Endodermal cell (in vitro differentiated cells): ENCODE results near the gene ATG2B. TPM values are rescaled to one million over a fixed set of nuclear protein-coding genes. Genes with fewer than 3 reads are reported as not detected.
"Not testable (repeated sequence)": the region's sequence is repeated elsewhere in the genome, so short reads cannot be mapped to it uniquely, and the experiment has no call there.

ENCODE experiments used
- DNase-seq: peaks from one replicate; pipeline ENCODE4 v3.0.0-alpha.2; 2017
- H3K27ac ChIP-seq: 2 replicates; pipeline ENCODE4 v1.5.1; 2013; ENCODE audit warnings: mild to moderate bottlenecking, low read depth, low read length, moderate library complexity
- H3K27me3 ChIP-seq: 2 replicates; pipeline ENCODE4 v1.6.1; 2013; ENCODE audit warnings: mild to moderate bottlenecking, low read length, moderate library complexity; ENCODE audit not compliant: insufficient read depth, control insufficient read depth, poor library complexity, severe bottlenecking
- H3K36me3 ChIP-seq: 2 replicates; pipeline ENCODE4 v1.7.0; 2013; ENCODE audit warnings: mild to moderate bottlenecking, low read length, moderate library complexity; ENCODE audit not compliant: control insufficient read depth, insufficient read depth
- H3K4me1 ChIP-seq: one replicate; pipeline ENCODE4 v1.7.0; 2013; ENCODE audit warnings: low read length; ENCODE audit not compliant: control insufficient read depth, insufficient read depth
- H3K4me3 ChIP-seq: 2 replicates; pipeline ENCODE4 v1.5.1; 2013; ENCODE audit warnings: mild to moderate bottlenecking, low read length, moderate library complexity
- H3K9ac ChIP-seq: 2 replicates; pipeline ENCODE4 v1.6.1; 2013; ENCODE audit warnings: mild to moderate bottlenecking, low read length, moderate library complexity; ENCODE audit not compliant: poor library complexity, severe bottlenecking; ENCODE audit errors: extremely low read depth
- H3K9me3 ChIP-seq: 2 replicates; pipeline ENCODE4 v1.6.1; 2013; ENCODE audit warnings: mild to moderate bottlenecking, low read length, moderate library complexity; ENCODE audit not compliant: control insufficient read depth
- H3K27ac Mint-ChIP-seq: 2 replicates; pipeline ENCODE4 v1.8.0; 2020; ENCODE audit warnings: mixed read lengths
- H3K27me3 Mint-ChIP-seq: 2 replicates; pipeline ENCODE4 v1.8.0; 2021; ENCODE audit warnings: mild to moderate bottlenecking, mixed read lengths; ENCODE audit not compliant: insufficient read depth
- H3K36me3 Mint-ChIP-seq: 2 replicates; pipeline ENCODE4 v1.8.0; 2020; ENCODE audit warnings: low read depth, mixed read lengths
- H3K4me1 Mint-ChIP-seq: 2 replicates; pipeline ENCODE4 v1.8.0; 2020; ENCODE audit warnings: mixed read lengths
- H3K4me3 Mint-ChIP-seq: 2 replicates; pipeline ENCODE4 v1.8.0; 2020; ENCODE audit warnings: mild to moderate bottlenecking, moderate library complexity, mixed read lengths
- H3K9me3 Mint-ChIP-seq: 2 replicates; pipeline ENCODE4 v1.8.0; 2020; ENCODE audit warnings: mild to moderate bottlenecking, mixed read lengths
- CTCF ChIP-seq: fragments of 200-600 bp; sonication (generic); conservative IDR thresholded peaks from 2 replicates; pipeline ENCODE4 v1.5.0; 2021; ENCODE audit warnings: antibody characterized with exemption, mild to moderate bottlenecking
- WGBS, 2 experiments: methylation state at CpG; one replicate each; pipeline versions ENCODE4 v1.1.5 to v1.1.7; 2013; ENCODE audit warnings: missing lambda C conversion rate in 2 of 2, mixed read lengths in 1 of 2; ENCODE audit not compliant: insufficient coverage in 1 of 2, insufficient read length in 1 of 2; 5-methylcytosine and 5-hydroxymethylcytosine counted together
- total RNA-seq, 2 donors: library from RNA; stranded (reverse); fragmentation: NEBNext Ultra II Directional in 1 of 2; extraction: Animal tissue kit (Norgen Biotek cat#: 25700) in 1 of 2; gene quantifications; 2 replicates in 1 of 2; 3 replicates in 1 of 2; pipeline ENCODE4 v1.2.1, GENCODE V29; 2021

The ATG2B gene
- total RNA-seq, 2 donors from 2014 or later = 9.7 to 14.1 TPM

DNA sequence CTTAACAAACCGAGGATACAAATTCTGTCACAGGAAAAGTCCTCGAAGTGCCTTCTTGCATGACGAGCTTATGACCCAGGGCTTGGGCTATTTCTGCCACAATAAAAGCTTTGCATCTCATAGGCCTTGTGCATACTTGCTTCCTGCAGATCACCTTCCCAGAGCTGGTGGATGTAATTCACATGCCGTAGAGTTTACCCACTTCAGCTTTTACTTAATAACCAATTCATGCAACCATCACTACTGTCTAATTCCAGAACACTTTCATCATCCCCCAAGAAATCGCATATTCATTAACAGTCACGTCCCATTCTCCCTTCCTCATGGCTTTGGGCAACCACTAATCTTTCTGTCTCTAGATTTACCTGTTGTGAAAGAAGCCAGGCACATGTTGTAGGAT is 116.1 kb downstream of the ATG2B start:
- no peaks in the 10 kb centered on the region for H3K9me3 ChIP-seq
- DNase-seq = no peak
- H3K4me1 ChIP-seq = no peaks in the 10 kb centered on the region
- H3K27ac ChIP-seq = no peak overlapping the region
- Mint-ChIP-seq H3K36me3 (peaks cover 19% of the 10 kb centered on the region), H3K27ac (no peak overlapping the region), H3K27me3 (peaks cover 1% of the 10 kb centered on the region), H3K9me3 (peaks cover 7% of the 10 kb centered on the region), H3K4me1 (no peaks in the 10 kb centered on the region), H3K4me3 (no peak overlapping the region)
- no peaks in the 10 kb centered on the region for H3K27me3 ChIP-seq
- H3K4me3 ChIP-seq = no peak overlapping the region
- peaks cover 5% of the 10 kb centered on the region for H3K36me3 ChIP-seq
- 88 to 93% methylated on average over 4 to 6 of the region's 6 CpGs for WGBS, 2 experiments
- TF ChIP-seq CTCF = no peak
- no peak overlapping the region for H3K9ac ChIP-seq

GRCh38 chr14:96246539-96246847 is 116.6 kb downstream of the ATG2B start:
- 92 to 100% methylated on average over 1 of the region's 1 CpG for WGBS, 2 experiments
- no peak for TF ChIP-seq CTCF
- Mint-ChIP-seq H3K4me1 (no peaks in the 10 kb centered on the region), H3K27ac (no peak overlapping the region), H3K4me3 (no peak overlapping the region), H3K9me3 (peaks cover 7% of the 10 kb centered on the region), H3K36me3 (peaks cover 24% of the 10 kb centered on the region), H3K27me3 (no peaks in the 10 kb centered on the region)
- H3K27me3 ChIP-seq = no peaks in the 10 kb centered on the region
- H3K36me3 ChIP-seq = peaks cover 10% of the 10 kb centered on the region
- H3K9me3 ChIP-seq = no peaks in the 10 kb centered on the region
- no peak overlapping the region for H3K4me3 ChIP-seq
- H3K4me1 ChIP-seq = no peaks in the 10 kb centered on the region
- no peak for DNase-seq
- no peak overlapping the region for H3K9ac ChIP-seq
- H3K27ac ChIP-seq = no peak overlapping the region

DNA sequence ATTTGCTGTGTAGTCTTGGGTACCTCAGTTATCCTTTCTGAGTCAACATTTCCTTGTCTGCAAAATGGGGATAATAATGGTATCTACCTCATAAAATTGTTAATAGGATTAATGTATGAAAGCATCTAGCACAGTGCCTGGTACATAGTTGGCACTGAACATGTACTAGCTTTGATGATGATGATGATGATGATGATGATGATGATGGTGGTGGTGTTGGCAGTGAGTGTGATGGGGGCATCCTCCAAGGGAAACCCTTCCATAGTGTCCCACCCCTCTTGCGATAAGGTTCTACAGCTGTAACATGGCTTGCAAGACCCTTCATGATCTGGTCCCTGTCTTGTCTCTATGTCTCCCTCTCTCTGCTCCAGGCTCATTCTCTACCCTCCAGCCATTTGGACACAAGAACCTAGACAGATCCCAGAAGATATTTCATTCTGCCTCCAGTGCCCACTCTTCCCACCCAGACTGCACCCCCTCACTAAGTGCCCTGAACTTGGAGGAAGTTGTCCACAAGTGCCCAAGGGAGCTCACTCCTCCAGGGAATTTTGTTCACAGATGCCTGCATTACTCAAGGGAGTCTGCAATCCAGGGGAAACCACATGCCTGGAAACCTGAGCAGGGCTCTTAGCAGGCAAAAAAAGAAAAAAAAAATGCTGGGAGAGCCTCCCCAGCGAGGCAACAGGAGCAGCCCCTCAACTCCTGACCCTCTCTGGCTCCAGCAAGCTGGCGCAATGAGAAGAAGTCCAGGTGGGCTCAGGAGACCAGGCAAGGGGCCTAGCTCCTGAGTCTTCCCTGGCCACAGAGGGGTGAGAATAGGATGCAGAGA is 117.2 kb downstream of the ATG2B start:
- Mint-ChIP-seq H3K9me3 (peaks cover 7% of the 10 kb centered on the region), H3K27me3 (no peaks in the 10 kb centered on the region), H3K27ac (no peak overlapping the region), H3K4me3 (no peak overlapping the region), H3K4me1 (no peaks in the 10 kb centered on the region), H3K36me3 (peaks cover 29% of the 10 kb centered on the region)
- H3K9me3 ChIP-seq = no peaks in the 10 kb centered on the region
- H3K27me3 ChIP-seq = no peaks in the 10 kb centered on the region
- H3K27ac ChIP-seq = no peak overlapping the region
- H3K4me1 ChIP-seq = no peaks in the 10 kb centered on the region
- no peak for DNase-seq
- no peak overlapping the region for H3K9ac ChIP-seq
- no peak for TF ChIP-seq CTCF
- H3K4me3 ChIP-seq = no peak overlapping the region
- H3K36me3 ChIP-seq = peaks cover 15% of the 10 kb centered on the region
- WGBS, 2 experiments = 94 to 100% methylated on average over 1 to 3 of the region's 3 CpGs

- H3K9me3 Mint-ChIP-seq, H3K27me3 ChIP-seq, H3K27ac ChIP-seq, H3K27me3 Mint-ChIP-seq, H3K4me1 ChIP-seq, H3K4me1 Mint-ChIP-seq, H3K9me3 ChIP-seq, H3K4me3 Mint-ChIP-seq, H3K9ac ChIP-seq, DNase-seq, H3K27ac Mint-ChIP-seq, H3K4me3 ChIP-seq: not testable (repeated sequence)
- peaks cover 34% of the 10 kb centered on the region for H3K36me3 Mint-ChIP-seq
- WGBS, 2 experiments = 94% methylated on average over 3 of the region's 3 CpGs
- H3K36me3 ChIP-seq = peaks cover 15% of the 10 kb centered on the region
Observed at GRCh38 chr14:96245074-96245473, 118.1 kb downstream of the ATG2B start.
